ENCODE measurements around the gene RERE.
"Not testable (repeated sequence)": the region's sequence is repeated elsewhere in the genome, so short reads cannot be mapped to it uniquely, and the experiment has no call there.

The RERE gene

DNA sequence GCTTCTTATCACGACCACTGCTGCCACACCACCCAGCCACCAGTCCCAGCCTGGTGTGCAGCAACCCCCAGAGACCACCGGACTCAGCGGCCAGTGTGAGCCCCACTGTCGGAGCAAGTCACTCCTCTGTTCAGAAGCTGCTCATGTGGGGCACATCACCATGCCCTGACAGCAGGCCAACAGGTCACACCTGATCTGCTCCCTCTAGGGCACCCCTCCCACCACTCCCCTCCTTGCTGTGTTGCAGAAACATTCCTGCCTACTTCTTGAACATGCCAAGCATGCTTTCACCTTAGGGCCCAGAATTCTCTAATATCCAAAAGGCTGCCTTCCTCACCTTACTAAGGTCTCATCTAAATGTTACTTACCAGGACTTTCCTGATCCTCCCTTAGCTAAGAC lies 353.1 kb downstream of the RERE start:
- DNase-seq = no peak

DNA sequence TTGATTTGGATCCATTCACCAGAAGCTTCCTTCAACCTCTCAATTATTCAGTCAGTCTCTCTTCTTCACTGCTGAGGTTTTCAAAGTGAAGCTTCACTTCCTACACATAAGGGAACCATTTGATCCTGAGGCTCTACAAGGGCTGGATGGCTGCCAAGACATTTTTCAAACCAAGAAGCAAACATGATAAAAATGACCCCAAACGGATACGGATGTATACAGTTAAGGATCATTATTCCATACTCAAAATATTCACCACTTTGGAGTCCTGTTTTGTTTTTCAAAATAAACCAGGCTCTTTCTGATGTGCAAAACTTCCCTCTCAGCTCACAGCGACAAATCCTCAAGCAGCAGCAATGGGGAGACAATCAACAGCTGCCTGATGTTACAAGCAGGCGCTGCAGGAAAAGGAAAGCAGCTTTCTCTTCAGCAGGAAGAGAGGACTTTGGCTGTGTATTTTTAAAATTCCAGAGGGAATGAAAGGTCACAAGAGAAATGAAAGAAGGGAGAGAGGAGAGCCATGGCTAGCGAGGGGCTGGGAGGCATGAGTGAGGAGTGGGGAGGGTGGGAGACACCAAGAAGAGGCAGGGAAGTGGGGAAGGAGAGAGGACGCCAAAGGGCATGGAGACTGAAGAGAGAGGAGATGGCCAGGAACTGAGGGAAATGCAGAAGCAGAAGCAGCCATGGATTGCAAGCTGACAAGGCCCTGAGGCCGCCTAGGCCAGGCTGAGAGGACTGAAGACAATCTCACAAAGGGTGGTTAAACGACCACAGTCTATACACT lies 354.1 kb downstream of the RERE start:
- peak; percentile 72 for DNase-seq

DNA sequence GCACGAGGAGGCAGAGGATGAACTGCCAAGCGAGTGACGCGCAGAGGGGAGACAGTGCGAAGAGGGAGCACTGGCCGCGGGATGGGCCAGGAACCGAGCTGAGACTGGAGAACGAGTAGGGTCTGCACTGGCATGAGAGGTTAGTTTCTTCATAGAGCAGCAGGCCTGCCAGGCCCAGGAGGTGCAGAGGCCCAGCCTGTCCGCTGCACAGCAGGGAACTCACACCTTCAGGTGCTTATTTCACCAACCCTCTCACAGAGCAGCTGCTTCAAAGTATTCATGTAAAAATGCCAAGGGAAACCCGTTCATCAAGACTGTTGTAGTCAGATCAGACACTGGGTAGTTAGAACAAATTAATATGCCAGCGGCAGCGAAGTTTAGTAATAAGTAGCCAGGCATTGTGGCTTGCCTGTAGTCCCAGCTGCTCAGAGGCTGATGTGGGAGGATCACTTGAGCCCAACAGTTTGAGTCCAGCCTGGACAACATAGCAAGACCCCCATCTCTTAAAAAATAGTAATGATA lies 355.0 kb downstream of the RERE start:
- peak; percentile 14 for DNase-seq

DNA sequence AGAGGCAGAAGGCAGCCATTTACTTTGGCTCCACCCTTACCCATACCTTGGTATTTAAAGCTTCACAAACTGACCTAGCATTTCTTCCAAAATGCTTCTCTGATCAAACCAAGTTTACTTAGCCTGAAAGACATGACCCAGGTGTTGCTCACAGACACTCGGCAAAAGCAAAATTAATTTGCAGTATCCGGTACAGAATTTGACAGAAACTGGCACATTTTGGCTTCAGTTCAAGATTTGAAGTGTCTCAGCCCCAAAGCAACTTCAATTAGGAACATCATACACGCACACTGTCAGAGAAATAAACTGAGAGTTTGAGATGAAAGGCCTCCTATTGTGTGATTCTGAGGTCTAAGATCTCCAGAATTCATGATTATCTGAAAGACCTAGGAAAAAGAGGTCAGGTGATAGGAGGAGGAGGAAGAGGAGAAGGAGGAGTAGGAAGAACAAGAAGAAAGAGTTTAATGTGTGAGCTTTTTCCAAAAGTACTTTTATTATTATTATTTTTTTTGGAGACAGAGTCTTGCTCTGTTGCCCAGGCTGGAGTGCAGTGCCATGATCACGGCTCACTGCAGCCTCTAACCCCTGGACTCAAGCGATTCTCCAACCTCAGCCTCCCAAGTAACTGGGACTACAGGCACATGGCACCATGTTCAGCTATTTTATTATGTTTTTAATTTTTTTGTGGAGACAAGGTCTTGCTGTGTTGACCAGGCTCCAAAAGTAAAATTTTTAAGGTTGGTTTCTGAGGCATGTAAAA lies 355.9 kb downstream of the RERE start:
- no peak for DNase-seq

DNA sequence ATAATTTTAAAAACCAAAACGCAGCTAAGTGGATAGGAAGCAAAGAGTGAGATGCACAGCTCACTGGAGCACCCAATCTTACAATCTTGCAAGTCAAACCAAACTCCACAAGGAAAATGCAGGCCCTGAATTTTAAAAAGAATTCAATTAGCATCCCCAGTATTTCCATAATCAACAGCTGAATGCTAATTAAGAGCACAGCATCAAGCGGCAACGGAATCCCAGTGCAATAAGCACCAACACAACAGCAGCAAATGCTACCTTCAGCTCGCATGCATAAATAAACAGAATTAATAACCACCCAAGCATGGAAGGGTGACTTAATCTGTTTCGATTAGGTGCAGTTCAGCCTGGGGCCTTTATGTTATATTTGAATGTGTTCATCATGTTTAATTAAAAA lies 356.7 kb downstream of the RERE start:
- DNase-seq = no peak

GRCh38 chr1:8460132-8460544 lies 357.3 kb downstream of the RERE start:
- DNase-seq = no peak

DNA sequence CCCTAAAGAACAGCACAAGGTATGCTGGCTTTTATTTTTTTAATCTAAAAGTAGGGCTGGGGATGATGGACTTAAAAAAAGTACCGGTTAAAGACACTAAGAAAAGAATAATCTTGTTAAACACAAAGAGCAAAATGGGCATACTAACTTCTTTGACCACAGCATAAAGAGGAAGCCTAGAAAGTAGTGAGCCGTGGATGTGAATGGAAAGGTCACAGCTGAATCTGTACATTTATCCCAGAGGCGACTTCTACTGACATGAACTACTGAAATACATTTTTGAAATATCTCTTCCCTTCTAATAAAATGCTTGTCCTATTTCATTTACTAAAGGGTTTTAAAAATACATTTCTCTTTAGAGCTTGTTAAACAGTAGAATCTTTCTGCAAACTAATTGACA lies 358.8 kb downstream of the RERE start:
- DNase-seq = no peak

DNA sequence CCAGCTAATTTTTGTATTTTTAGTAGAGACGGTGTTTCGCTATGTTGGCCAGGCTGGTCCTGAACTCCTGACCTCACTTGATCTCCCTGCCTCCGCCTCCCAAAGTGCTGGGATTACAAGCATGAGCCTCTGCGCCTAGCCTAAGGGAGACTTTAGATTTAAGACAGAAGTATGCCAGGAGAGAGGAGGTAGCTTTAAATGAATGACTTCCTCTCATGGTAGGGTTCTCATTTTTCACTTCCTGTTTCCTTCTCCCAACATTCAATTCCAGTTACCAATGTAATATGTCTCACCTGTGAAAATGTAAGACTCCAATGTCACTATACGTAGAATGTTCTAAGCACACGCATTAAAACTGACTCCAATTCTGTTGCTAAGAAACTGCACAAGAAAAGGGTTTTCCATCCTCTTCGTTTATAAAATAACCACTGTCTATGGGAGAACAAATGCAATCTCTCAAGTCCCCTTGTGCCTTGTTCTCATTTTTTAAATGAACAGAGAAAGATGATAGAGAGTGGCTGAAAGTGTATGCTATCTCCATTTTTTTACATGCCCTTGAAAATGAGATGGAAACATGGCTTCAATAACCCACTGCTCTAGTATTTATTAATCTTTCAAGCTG lies 359.6 kb downstream of the RERE start:
- no peak for DNase-seq

- DNase-seq = no peak
These were observed 360.4 kb downstream of the RERE start for GRCh38 chr1:8456991-8457390.

- no peak for DNase-seq
These were observed 361.0 kb downstream of the RERE start for GRCh38 chr1:8456308-8456912.

- no peak for DNase-seq
These were observed 361.6 kb downstream of the RERE start for GRCh38 chr1:8455700-8456307.

- DNase-seq = no peak
These were observed 367.1 kb downstream of the RERE start for GRCh38 chr1:8450312-8450711.

DNA sequence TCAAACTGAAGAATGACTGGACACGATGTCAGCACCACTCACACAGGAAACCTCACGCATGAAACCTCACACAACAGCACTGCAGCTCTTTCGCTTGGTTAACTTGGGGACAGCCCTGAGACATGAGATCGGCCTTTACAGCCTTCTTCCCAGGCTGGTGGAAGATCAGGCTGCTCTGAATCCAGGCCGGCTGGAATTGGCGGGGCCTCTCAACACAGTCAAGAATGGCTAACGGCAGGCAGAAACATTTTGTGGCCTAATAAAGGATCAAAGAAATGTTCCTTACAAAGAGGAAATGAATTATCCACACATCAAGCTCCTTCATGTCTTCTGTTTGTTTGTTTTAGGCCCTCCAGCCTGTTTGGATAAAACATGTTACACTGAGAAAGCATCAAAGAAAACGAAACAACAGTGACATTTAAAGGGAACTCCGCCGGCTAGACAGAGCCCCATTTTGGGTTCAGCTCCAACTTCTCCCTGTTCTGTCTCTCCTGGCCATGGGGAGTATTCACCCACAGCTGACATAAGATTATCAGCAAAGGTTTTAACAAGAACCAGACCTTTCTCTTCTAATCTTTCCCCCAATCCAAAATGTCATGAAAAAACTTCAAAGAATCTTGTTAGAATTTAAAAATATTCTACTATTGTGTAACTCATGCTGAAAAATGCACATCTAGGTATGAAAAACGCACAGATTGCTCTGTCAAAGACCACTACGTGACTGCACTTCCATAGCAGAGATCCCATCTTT lies 368.4 kb downstream of the RERE start:
- no peak for DNase-seq

DNA sequence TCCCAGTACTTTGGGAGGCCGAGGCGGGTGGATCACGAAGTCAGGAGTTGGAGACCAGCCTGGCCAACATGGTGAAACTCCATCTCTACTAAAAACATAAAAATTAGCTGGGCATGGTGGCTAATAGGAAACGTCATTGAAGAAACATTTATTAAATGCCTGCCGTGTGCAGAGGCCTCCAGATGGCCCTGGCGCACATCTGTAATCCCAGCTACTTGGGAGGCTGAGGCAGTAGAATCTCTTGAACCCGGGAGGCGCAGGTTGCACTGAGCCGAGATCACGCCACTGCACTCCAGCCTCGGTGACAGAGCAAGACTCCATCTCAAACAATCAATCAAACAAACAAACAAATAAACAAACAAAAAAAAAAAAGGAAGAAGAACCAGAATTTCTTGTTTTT lies 368.9 kb downstream of the RERE start:
- not testable (repeated sequence) for DNase-seq

GRCh38 chr1:8447616-8448150 lies 369.8 kb downstream of the RERE start:
- no peak for DNase-seq

GRCh38 chr1:8446119-8446518 lies 371.3 kb downstream of the RERE start:
- DNase-seq = not testable (repeated sequence)

DNA sequence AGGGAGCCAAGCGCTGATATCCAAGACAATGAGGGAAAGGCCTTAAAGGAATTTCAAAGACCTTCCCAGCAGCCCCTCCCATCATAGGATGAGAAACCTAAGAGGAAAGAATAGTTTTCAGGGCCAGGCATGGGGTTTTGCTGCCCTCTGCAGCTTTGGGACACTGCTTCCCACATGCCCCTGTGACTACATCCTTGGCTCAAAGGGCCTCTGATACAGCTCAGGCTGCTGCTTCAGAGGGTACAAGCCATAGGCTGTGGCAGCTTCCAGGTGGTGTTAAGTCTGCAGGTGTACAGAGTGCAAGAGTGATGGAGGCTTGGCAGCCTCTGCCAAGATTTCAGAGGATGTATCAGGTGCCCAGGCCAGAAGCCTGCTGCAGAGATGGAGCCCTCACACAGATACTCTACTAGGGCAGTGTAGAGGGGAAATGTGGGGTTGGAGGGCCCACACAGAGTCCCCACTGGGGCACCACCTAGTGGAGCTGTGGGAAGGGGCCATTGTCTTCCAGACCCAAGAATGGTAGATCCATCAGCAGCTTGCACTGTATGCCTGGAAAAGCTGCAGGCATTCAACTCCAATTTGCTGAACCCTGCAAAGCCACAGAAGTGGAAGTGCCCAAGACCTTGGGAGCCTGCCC lies 373.8 kb downstream of the RERE start:
- no peak for DNase-seq

- DNase-seq = no peak
These were observed 376.0 kb downstream of the RERE start for GRCh38 chr1:8441426-8441825.

DNA sequence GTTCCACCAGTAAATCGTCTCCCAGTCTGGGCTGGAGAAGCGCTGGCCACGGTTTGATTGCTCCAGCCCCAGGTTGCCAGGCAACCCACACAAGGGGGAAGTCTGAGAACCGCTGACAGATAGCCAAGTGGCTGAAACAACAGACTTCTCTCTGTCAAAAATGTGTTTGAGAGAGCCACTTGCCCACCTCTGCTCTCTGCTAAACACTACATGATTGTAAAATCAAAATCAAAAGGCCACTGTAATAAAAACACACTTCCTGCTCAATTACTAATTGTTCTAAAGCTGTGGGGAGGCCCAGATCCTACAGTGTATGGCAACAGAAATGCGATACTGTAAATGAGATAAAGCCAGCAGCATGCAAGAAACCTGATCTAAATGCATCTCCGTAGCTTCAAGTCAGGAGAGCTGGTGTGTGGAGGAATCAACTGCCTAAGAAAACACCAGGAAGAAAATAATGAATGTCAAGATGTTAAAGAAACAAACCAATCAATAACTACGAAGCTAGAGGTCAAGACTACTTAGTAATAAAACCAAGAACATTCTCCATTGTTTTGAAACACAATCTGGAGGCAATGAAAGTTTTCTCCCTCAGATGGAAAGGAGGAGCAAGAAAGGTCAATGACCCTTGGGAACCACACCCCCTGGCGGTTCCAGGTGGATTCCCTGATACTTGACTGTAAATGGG lies 378.3 kb downstream of the RERE start:
- DNase-seq = peak; percentile 88

DNA sequence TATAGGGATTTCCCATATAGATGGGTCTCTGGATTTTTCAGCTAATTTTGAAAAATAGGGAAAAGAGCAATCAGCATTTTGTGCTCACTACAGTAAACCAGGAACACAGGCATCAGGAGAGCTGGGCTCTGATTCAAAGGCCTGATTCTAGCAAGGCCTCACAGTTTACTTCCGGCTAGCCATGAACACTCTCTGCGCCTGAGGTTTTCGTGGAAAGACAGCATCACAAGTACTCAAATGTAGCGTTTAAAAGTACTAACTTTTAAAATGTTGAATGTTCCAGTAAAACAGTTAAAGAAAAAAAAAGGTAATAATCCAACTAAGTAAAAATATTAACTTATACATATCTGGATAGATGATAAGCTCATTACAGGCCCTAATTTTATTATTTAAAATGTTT lies 379.0 kb downstream of the RERE start:
- no peak for DNase-seq

DNA sequence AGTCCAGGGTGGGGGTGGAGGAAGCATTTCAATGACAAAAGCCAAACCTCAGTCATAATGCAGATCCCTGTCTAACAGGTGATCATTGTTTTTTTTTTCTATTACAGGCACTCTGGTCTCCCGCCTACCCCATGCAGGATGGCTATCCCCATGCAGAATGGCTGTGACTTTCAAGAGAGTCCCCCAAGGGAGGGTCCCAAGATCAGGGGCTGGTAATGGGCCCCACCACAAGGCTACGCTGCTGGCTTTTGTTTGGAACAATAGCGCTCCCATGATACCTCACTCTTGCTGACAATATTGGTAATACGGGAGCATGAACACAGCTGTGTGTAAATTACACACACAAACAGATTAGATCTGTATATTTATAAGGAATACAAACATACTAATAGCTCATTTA lies 380.1 kb downstream of the RERE start:
- no peak for DNase-seq

Measured in DMS79 (cell line).